IMR-90 (cell line): ENCODE results near the gene CDKN1C. TPM values are rescaled to one million over a fixed set of nuclear protein-coding genes. Genes with fewer than 3 reads are reported as not detected.

Experiments used
- ATAC-seq: fragments of 200-7000 bp; cut with Tn5 transposase; 2 replicates; pipeline ENCODE4 v1.9.1; 2020; ENCODE audit warnings: low read depth, mild to moderate bottlenecking, moderate library complexity
- BruUV-seq: library from RNA; stranded (reverse); fragments of 400-500 nt; replicated peaks from 2 replicates; lab custom pipeline; 2021; lab: Mats Ljungman, UMichigan
- CTCF ChIA-PET: fragments of 300-600 bp; formaldehyde crosslinking; extraction: SDS; loops from one replicate; lab custom pipeline; 2021; ENCODE audit warnings: antibody characterized with exemption; lab: Yijun Ruan, JAX
- POLR2A ChIA-PET: fragments of 300-600 bp; sonication (Branson Sonifier 250); formaldehyde crosslinking; loops from one replicate; lab custom pipeline; 2022; ENCODE audit warnings: antibody characterized with exemption; ENCODE audit not compliant: unreplicated experiment; lab: Charles Lee
- DNase-seq: peaks from one replicate; pipeline ENCODE4 v3.0.0; 2013
- H2AFZ ChIP-seq: replicated peaks from 2 replicates; pipeline ENCODE3; 2013; ENCODE audit warnings: low read length, mild to moderate bottlenecking; ENCODE audit not compliant: poor library complexity
- H2AK5ac ChIP-seq: 2 replicates; pipeline ENCODE4 v1.6.1; 2013; ENCODE audit warnings: low read depth, low read length, inconsistent platforms
- H2AK9ac ChIP-seq: replicated peaks from 2 replicates; pipeline ENCODE3; 2013; ENCODE audit warnings: mild to moderate bottlenecking, low read depth, low read length, moderate library complexity; ENCODE audit not compliant: poor library complexity
- H2BK120ac ChIP-seq: 2 replicates; pipeline ENCODE4 v1.6.1; 2013; ENCODE audit warnings: low read depth, low read length, inconsistent platforms
- H2BK15ac ChIP-seq: 3 replicates; pipeline ENCODE4 v1.6.1; 2013; ENCODE audit warnings: low read depth, low read length, inconsistent platforms
- H2BK20ac ChIP-seq: 2 replicates; pipeline ENCODE4 v1.6.1; 2013; ENCODE audit warnings: low read depth, mild to moderate bottlenecking, inconsistent platforms, low read length, moderate library complexity
- H2BK5ac ChIP-seq: 2 replicates; pipeline ENCODE4 v1.6.1; 2013; ENCODE audit warnings: mild to moderate bottlenecking, low read depth, low read length, inconsistent platforms; ENCODE audit not compliant: poor library complexity, severe bottlenecking
- H3K14ac ChIP-seq: replicated peaks from 2 replicates; pipeline ENCODE4 v1.6.1; 2013; ENCODE audit warnings: low read depth, low read length, inconsistent platforms
- H3K18ac ChIP-seq: 2 replicates; pipeline ENCODE4 v1.6.1; 2013; ENCODE audit warnings: low read depth, low read length, control low read depth
- H3K23ac ChIP-seq: 2 replicates; pipeline ENCODE4 v1.6.1; 2013; ENCODE audit warnings: low read depth, low read length, inconsistent platforms
- H3K27ac ChIP-seq: 2 replicates; pipeline ENCODE4 v1.5.1; 2013; ENCODE audit warnings: mild to moderate bottlenecking, control low read depth, low read length; ENCODE audit not compliant: insufficient read depth
- H3K27me3 ChIP-seq: 2 replicates; pipeline ENCODE4 v1.6.1; 2013; ENCODE audit warnings: low read length; ENCODE audit not compliant: control insufficient read depth, insufficient read depth
- H3K36me3 ChIP-seq: 2 replicates; pipeline ENCODE4 v1.6.1; 2013; ENCODE audit warnings: low read length, mixed read lengths; ENCODE audit not compliant: control insufficient read depth, insufficient read depth
- H3K4ac ChIP-seq: 2 replicates; pipeline ENCODE4 v1.6.1; 2013; ENCODE audit warnings: low read depth, low read length, inconsistent platforms
- H3K4me1 ChIP-seq: 2 replicates; pipeline ENCODE4 v1.6.1; 2013; ENCODE audit warnings: low read length, mixed read lengths; ENCODE audit not compliant: control insufficient read depth, insufficient read depth
- H3K4me2 ChIP-seq: 2 replicates; pipeline ENCODE4 v1.6.1; 2013; ENCODE audit warnings: low read depth, mild to moderate bottlenecking, control low read depth, low read length, moderate library complexity
- H3K4me3 ChIP-seq: 2 replicates; pipeline ENCODE4 v1.5.1; 2013; ENCODE audit warnings: low read depth, mild to moderate bottlenecking, control low read depth, low read length, moderate library complexity; ENCODE audit not compliant: insufficient read depth
- H3K56ac ChIP-seq: 2 replicates; pipeline ENCODE4 v1.6.1; 2013; ENCODE audit warnings: low read length, inconsistent platforms; ENCODE audit not compliant: insufficient read depth; ENCODE audit errors: extremely low read depth
- H3K79me1 ChIP-seq, 2 experiments: 2 replicates each; pipeline ENCODE4 v1.6.1; 2013; ENCODE audit warnings: low read length in 2 of 2, inconsistent platforms in 1 of 2, low read depth in 1 of 2
- H3K9ac ChIP-seq: 2 replicates; pipeline ENCODE4 v1.6.1; 2013; ENCODE audit warnings: low read depth, low read length, control low read depth
- H3K9me1 ChIP-seq: 2 replicates; pipeline ENCODE4 v1.6.1; 2013; ENCODE audit warnings: low read length, inconsistent platforms; ENCODE audit not compliant: insufficient read depth
- H3K9me3 ChIP-seq: 2 replicates; pipeline ENCODE4 v1.6.1; 2013; ENCODE audit warnings: low read length; ENCODE audit not compliant: control insufficient read depth, insufficient read depth
- H4K20me1 ChIP-seq: 2 replicates; pipeline ENCODE4 v1.6.1; 2013; ENCODE audit warnings: low read length, inconsistent platforms; ENCODE audit not compliant: insufficient read depth
- H4K5ac ChIP-seq: 2 replicates; pipeline ENCODE4 v1.6.1; 2013; ENCODE audit warnings: mild to moderate bottlenecking, low read depth, low read length, control low read depth
- H4K8ac ChIP-seq, 2 experiments: 2 replicates each; pipeline ENCODE4 v1.6.1; 2013; ENCODE audit warnings: low read depth in 2 of 2, low read length in 2 of 2, control low read depth in 1 of 2, inconsistent platforms in 1 of 2
- H4K91ac ChIP-seq: 2 replicates; pipeline ENCODE4 v1.6.1; 2013; ENCODE audit warnings: low read depth, low read length, inconsistent platforms; ENCODE audit not compliant: insufficient read depth
- FOS ChIP-seq: fragments of 150-350 bp; IDR thresholded peaks from 2 replicates; pipeline ENCODE4 v1.6.1; 2016; ENCODE audit warnings: low read depth, low read length
- MAFK ChIP-seq: IDR thresholded peaks from 2 replicates; pipeline ENCODE4 v1.6.1; 2012; ENCODE audit warnings: low read depth, low read length, improper control_type of control experiment
- WGBS, 2 experiments: methylation state at CpG; one replicate each; pipeline versions ENCODE4 v1.1.5 to v1.1.7; 2013; ENCODE audit warnings: missing lambda C conversion rate in 2 of 2; ENCODE audit not compliant: insufficient read length in 1 of 2; ENCODE audit errors: extremely low coverage in 2 of 2; 5-methylcytosine and 5-hydroxymethylcytosine counted together
- dilution Hi-C: fragments of 300-500 bp; cut with HindIII; formaldehyde crosslinking; loops from one replicate; pipeline ENCODE4 v1.14.3; 2018; ENCODE audit warnings: low sequenced_read_pairs; ENCODE audit not compliant: unreplicated experiment
- in situ Hi-C: fragments of 300-500 bp; cut with MboI; formaldehyde crosslinking; loops from 3 replicates; pipeline ENCODE4 v1.14.3; 2019; ENCODE audit warnings: low sequenced_read_pairs, inconsistent platforms, mixed read lengths
- intact Hi-C: fragments of 100-400 bp; cut with micrococcal nuclease; formaldehyde crosslinking; loops from 2 replicates; pipeline ENCODE4 v1.10.0; 2022
- polyA plus RNA-seq, 3 experiments: library from polyadenylated mRNA; depleted of rRNA; stranded (reverse); fragments of >200 nt; gene quantifications; 2 replicates each; pipeline ENCODE4 v1.2.3, GENCODE V29; 2012; ENCODE audit warnings: low replicate concordance in 1 of 3
- total RNA-seq: library from RNA; depleted of rRNA; stranded (reverse); fragments of >200 nt; gene quantifications from 2 replicates; pipeline ENCODE4 v1.2.3, GENCODE V29; 2012

CDKN1C gene
- total and polyA plus RNA-seq, 2 of the 4 experiments (the other 2 are of a cell fraction) = 1.6 to 3.0 TPM

- DNase-seq (peak; percentile 44), ATAC-seq (peak; percentile 60)
- Histone ChIP-seq H3K9ac (no peak overlapping the region), H3K4me3 (no peak overlapping the region), H3K23ac (no peak overlapping the region), H3K14ac (peak overlapping the region; percentile 68), H3K4me2 (no peak overlapping the region), H2BK15ac (no peak overlapping the region), H4K20me1 (no peaks in the 10 kb centered on the region), H2AK9ac (peak overlapping the region; percentile 43), H3K27me3 (no peaks in the 10 kb centered on the region), H3K4ac (peak overlapping the region; percentile 76), H2AFZ (peak overlapping the region; percentile 85), H3K9me1 (peaks cover 11% of the 10 kb centered on the region), H3K79me1 (peaks cover 0 to 7% of the 10 kb centered on the region in 2 experiments; a peak in 1 of 4 replicates), H4K91ac (peak overlapping the region; percentile 17; the same call in 1 of the 2 replicates), H2BK120ac (peak overlapping the region; percentile 76), H3K9me3 (no peaks in the 10 kb centered on the region), H4K8ac (peak overlapping the region in 1 of 2 experiments; percentile 47; a peak in 1 of 4 replicates), H3K27ac (peak overlapping the region; percentile 6; the same call in 1 of the 2 replicates), H2BK20ac (0 out of 2 replicates have a peak overlapping the region, but pooled peaks have one; percentile 6), H3K36me3 (no peaks in the 10 kb centered on the region; the same call in 1 of the 2 replicates), H3K4me1 (peaks cover 16% of the 10 kb centered on the region), H2AK5ac (peak overlapping the region; percentile 79; the same call in 1 of the 2 replicates), H3K18ac (no peak overlapping the region), H2BK5ac (peak overlapping the region; percentile 57), H4K5ac (no peak overlapping the region), H3K56ac (no peak overlapping the region)
- WGBS, 2 experiments = 80% methylated on average over 8 of the region's 13 CpGs; no CpG with 5 or more reads in 1 of the 2 experiments
- POLR2A ChIA-PET = no interaction called here
- intact Hi-C loops = no loop called here
- no TSS peak for BruUV-seq
- TF ChIP-seq MAFK (no peak), FOS (peak; percentile 33; the same call in 1 of the 2 replicates)
- CTCF ChIA-PET = no interaction called here
- in situ Hi-C loops = no loop called here
- dilution Hi-C loops = no loop called here
Observed at GRCh38 chr11:2913019-2913431, 27.4 kb upstream of the CDKN1C start.
